WTC11 (cell line): Measurements from ENCODE around the gene COL18A1. TPM values are rescaled to one million over a fixed set of nuclear protein-coding genes. Genes with fewer than 3 reads are reported as not detected.

Experiments used
- ATAC-seq: fragments of 200-7000 bp; cut with Tn5 transposase; 2 replicates; pipeline ENCODE4 v1.10.0; 2021; ENCODE audit warnings: mild to moderate bottlenecking, moderate library complexity
- CTCF ChIA-PET: fragments of 300-600 bp; sonication (Branson Sonifier 250); formaldehyde crosslinking; loops from one replicate; lab custom pipeline; 2021; ENCODE audit warnings: antibody characterized with exemption; lab: Charles Lee
- POLR2A ChIA-PET: fragments of 350-600 bp; sonication (Branson Sonifier 250); formaldehyde crosslinking; loops from one replicate; lab custom pipeline; 2021; ENCODE audit warnings: antibody characterized with exemption; lab: Charles Lee
- DNase-seq: peaks from one replicate; pipeline ENCODE4 v3.0.0; 2021; ENCODE audit warnings: low spot score
- H3K27ac Mint-ChIP-seq: 2 replicates; pipeline ENCODE4 v1.8.0; 2021; ENCODE audit warnings: mixed read lengths
- H3K27me3 Mint-ChIP-seq: 2 replicates; pipeline ENCODE4 v1.8.0; 2021; ENCODE audit warnings: low read depth, mild to moderate bottlenecking, moderate library complexity, mixed read lengths
- H3K36me3 Mint-ChIP-seq: 2 replicates; pipeline ENCODE4 v1.8.0; 2021; ENCODE audit warnings: mixed read lengths
- H3K4me1 Mint-ChIP-seq: 2 replicates; pipeline ENCODE4 v1.8.0; 2022; ENCODE audit warnings: mixed read lengths
- H3K4me3 Mint-ChIP-seq: 2 replicates; pipeline ENCODE4 v1.8.0; 2021; ENCODE audit warnings: mild to moderate bottlenecking, moderate library complexity, mixed read lengths
- H3K9me3 Mint-ChIP-seq: 2 replicates; pipeline ENCODE4 v1.8.0; 2021; ENCODE audit warnings: mixed read lengths
- CBFB ChIP-seq: sonication (generic); formaldehyde crosslinking; IDR thresholded peaks from 2 replicates; pipeline ENCODE4 v1.8.1; 2022; ENCODE audit warnings: mild to moderate bottlenecking, low read depth, missing genetic modification reagents
- CREB1 ChIP-seq: sonication (generic); formaldehyde crosslinking; IDR thresholded peaks from 2 replicates; pipeline ENCODE4 v1.8.0; 2023; ENCODE audit warnings: mild to moderate bottlenecking, missing genetic modification reagents
- HMGA2 ChIP-seq: fragments of 250-450 bp; sonication (Bioruptor Pico); IDR thresholded peaks from 2 replicates; pipeline ENCODE4 v1.4.0; 2021; ENCODE audit warnings: mild to moderate bottlenecking, moderate library complexity
- JAZF1 ChIP-seq: fragments of 250-450 bp; sonication (Bioruptor Pico); IDR thresholded peaks from 2 replicates; pipeline ENCODE4 v1.9.0; 2021; ENCODE audit warnings: moderate library complexity, mild to moderate bottlenecking, inconsistent platforms
- JUN ChIP-seq: sonication (generic); formaldehyde crosslinking; IDR thresholded peaks from 2 replicates; pipeline ENCODE4 v1.8.0; 2023; ENCODE audit warnings: mild to moderate bottlenecking, missing genetic modification reagents
- KAT7 ChIP-seq: sonication (generic); formaldehyde crosslinking; IDR thresholded peaks from 2 replicates; pipeline ENCODE4 v1.8.1; 2023; ENCODE audit warnings: missing genetic modification reagents, mild to moderate bottlenecking, borderline replicate concordance
- NR1H2 ChIP-seq: sonication (generic); formaldehyde crosslinking; IDR thresholded peaks from 2 replicates; pipeline ENCODE4 v1.9.0; 2021; ENCODE audit warnings: mild to moderate bottlenecking, moderate library complexity, missing genetic modification reagents
- OVOL2 ChIP-seq: fragments of 250-450 bp; sonication (Bioruptor Pico); IDR thresholded peaks from 2 replicates; pipeline ENCODE4 v1.9.0; 2021; ENCODE audit warnings: mild to moderate bottlenecking, borderline replicate concordance
- SP1 ChIP-seq: sonication (generic); formaldehyde crosslinking; conservative IDR thresholded peaks from 2 replicates; pipeline ENCODE4 v1.8.1; 2022; ENCODE audit warnings: missing genetic modification reagents
- ZNF396 ChIP-seq: fragments of 250-450 bp; sonication (Bioruptor Pico); IDR thresholded peaks from 2 replicates; pipeline ENCODE4 v1.8.0; 2021; ENCODE audit warnings: mild to moderate bottlenecking, moderate library complexity, borderline replicate concordance
- total RNA-seq: library from RNA; stranded (reverse); gene quantifications from 3 replicates; pipeline ENCODE4 v1.2.3, GENCODE V29; 2021
- TF ChIP-seq, protein P1 (sequence below): fragments of 200-600 bp; IDR thresholded peaks from 2 replicates; pipeline ENCODE4 v1.8.0; 2022; ENCODE audit warnings: antibody characterized with exemption
- TF ChIP-seq, protein P2 (sequence below): sonication (generic); formaldehyde crosslinking; IDR thresholded peaks from 2 replicates; pipeline ENCODE4 v1.8.0; 2023; ENCODE audit warnings: mild to moderate bottlenecking, missing genetic modification reagents
- TF ChIP-seq, protein P3 (sequence below): sonication (generic); formaldehyde crosslinking; IDR thresholded peaks from 2 replicates; pipeline ENCODE4 v1.8.1; 2022; ENCODE audit warnings: low read depth, missing genetic modification reagents, borderline replicate concordance
- TF ChIP-seq, protein P4 (sequence below): sonication (generic); formaldehyde crosslinking; IDR thresholded peaks from 2 replicates; pipeline ENCODE4 v1.8.0; 2022; ENCODE audit warnings: mild to moderate bottlenecking, missing genetic modification reagents
- TF ChIP-seq, protein P5 (sequence below): fragments of 250-450 bp; sonication (Bioruptor Pico); IDR thresholded peaks from 2 replicates; pipeline ENCODE4 v2.1.2; 2022; ENCODE audit warnings: mild to moderate bottlenecking, moderate library complexity
- TF ChIP-seq, protein P6 (sequence below): sonication (generic); formaldehyde crosslinking; IDR thresholded peaks from 2 replicates; pipeline ENCODE4 v1.8.0; 2022; ENCODE audit warnings: mild to moderate bottlenecking, missing genetic modification reagents
- TF ChIP-seq, protein P7 (sequence below): sonication (generic); formaldehyde crosslinking; conservative IDR thresholded peaks from 2 replicates; pipeline ENCODE4 v1.8.1; 2023; ENCODE audit warnings: mild to moderate bottlenecking, low read depth, missing genetic modification reagents, moderate library complexity

The COL18A1 gene
- total RNA-seq, 1 experiment from 2014 or later, result 231 TPM

DNA sequence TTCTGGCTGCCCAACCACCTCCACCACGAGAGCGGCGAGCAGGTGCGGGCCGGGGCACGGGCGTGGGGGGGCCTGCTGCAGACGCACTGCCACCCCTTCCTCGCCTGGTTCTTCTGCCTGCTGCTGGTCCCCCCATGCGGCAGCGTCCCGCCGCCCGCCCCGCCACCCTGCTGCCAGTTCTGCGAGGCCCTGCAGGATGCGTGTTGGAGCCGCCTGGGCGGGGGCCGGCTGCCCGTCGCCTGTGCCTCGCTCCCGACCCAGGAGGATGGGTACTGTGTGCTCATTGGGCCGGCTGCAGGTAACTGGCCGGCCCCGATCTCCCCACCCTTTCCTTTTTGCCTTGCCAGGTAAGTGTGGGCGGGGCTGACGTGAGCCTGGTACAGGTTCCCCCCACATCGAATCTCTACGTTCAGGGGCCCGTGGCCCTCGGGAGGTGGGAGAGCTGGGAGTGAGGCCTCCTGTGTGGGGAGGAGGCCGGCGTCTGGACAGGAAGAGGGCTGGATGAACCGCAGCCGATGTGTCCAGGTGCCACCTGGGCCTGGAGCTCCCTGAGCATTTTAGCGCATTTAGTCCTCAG is 51.7 kb downstream of the COL18A1 start:
- ChIA-PET POLR2A (no interaction called here), CTCF (no interaction called here)
- H3K27ac Mint-ChIP-seq, result no peak overlapping the region
- peaks cover 18% of the 10 kb centered on the region for H3K9me3 Mint-ChIP-seq
- no peak for ATAC-seq
- no peak for DNase-seq
- no peak for TF ChIP-seq JUN
- no peak for TF ChIP-seq CREB1
- TF ChIP-seq, protein P1, sequence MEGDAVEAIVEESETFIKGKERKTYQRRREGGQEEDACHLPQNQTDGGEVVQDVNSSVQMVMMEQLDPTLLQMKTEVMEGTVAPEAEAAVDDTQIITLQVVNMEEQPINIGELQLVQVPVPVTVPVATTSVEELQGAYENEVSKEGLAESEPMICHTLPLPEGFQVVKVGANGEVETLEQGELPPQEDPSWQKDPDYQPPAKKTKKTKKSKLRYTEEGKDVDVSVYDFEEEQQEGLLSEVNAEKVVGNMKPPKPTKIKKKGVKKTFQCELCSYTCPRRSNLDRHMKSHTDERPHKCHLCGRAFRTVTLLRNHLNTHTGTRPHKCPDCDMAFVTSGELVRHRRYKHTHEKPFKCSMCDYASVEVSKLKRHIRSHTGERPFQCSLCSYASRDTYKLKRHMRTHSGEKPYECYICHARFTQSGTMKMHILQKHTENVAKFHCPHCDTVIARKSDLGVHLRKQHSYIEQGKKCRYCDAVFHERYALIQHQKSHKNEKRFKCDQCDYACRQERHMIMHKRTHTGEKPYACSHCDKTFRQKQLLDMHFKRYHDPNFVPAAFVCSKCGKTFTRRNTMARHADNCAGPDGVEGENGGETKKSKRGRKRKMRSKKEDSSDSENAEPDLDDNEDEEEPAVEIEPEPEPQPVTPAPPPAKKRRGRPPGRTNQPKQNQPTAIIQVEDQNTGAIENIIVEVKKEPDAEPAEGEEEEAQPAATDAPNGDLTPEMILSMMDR, result no peak
- TF ChIP-seq, protein P2, sequence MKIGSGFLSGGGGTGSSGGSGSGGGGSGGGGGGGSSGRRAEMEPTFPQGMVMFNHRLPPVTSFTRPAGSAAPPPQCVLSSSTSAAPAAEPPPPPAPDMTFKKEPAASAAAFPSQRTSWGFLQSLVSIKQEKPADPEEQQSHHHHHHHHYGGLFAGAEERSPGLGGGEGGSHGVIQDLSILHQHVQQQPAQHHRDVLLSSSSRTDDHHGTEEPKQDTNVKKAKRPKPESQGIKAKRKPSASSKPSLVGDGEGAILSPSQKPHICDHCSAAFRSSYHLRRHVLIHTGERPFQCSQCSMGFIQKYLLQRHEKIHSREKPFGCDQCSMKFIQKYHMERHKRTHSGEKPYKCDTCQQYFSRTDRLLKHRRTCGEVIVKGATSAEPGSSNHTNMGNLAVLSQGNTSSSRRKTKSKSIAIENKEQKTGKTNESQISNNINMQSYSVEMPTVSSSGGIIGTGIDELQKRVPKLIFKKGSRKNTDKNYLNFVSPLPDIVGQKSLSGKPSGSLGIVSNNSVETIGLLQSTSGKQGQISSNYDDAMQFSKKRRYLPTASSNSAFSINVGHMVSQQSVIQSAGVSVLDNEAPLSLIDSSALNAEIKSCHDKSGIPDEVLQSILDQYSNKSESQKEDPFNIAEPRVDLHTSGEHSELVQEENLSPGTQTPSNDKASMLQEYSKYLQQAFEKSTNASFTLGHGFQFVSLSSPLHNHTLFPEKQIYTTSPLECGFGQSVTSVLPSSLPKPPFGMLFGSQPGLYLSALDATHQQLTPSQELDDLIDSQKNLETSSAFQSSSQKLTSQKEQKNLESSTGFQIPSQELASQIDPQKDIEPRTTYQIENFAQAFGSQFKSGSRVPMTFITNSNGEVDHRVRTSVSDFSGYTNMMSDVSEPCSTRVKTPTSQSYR (CRISPR knock-in tag), result no peak
- no peak for TF ChIP-seq KAT7
- TF ChIP-seq, protein P3, sequence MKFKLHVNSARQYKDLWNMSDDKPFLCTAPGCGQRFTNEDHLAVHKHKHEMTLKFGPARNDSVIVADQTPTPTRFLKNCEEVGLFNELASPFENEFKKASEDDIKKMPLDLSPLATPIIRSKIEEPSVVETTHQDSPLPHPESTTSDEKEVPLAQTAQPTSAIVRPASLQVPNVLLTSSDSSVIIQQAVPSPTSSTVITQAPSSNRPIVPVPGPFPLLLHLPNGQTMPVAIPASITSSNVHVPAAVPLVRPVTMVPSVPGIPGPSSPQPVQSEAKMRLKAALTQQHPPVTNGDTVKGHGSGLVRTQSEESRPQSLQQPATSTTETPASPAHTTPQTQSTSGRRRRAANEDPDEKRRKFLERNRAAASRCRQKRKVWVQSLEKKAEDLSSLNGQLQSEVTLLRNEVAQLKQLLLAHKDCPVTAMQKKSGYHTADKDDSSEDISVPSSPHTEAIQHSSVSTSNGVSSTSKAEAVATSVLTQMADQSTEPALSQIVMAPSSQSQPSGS (CRISPR knock-in tag), result no peak
- TF ChIP-seq HMGA2 (CRISPR knock-in tag), result no peak
- no peak for TF ChIP-seq NR1H2
- no peak for TF ChIP-seq JAZF1
- no peak for TF ChIP-seq CBFB (CRISPR knock-in tag)
- TF ChIP-seq, protein P4, sequence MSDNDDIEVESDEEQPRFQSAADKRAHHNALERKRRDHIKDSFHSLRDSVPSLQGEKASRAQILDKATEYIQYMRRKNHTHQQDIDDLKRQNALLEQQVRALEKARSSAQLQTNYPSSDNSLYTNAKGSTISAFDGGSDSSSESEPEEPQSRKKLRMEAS, result no peak
- TF ChIP-seq, protein P5, sequence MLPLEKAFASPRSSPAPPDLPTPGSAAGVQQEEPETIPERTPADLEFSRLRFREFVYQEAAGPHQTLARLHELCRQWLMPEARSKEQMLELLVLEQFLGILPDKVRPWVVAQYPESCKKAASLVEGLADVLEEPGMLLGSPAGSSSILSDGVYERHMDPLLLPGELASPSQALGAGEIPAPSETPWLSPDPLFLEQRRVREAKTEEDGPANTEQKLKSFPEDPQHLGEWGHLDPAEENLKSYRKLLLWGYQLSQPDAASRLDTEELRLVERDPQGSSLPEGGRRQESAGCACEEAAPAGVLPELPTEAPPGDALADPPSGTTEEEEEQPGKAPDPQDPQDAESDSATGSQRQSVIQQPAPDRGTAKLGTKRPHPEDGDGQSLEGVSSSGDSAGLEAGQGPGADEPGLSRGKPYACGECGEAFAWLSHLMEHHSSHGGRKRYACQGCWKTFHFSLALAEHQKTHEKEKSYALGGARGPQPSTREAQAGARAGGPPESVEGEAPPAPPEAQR (CRISPR knock-in tag), result no peak
- TF ChIP-seq SP1, result no peak
- TF ChIP-seq, protein P6, sequence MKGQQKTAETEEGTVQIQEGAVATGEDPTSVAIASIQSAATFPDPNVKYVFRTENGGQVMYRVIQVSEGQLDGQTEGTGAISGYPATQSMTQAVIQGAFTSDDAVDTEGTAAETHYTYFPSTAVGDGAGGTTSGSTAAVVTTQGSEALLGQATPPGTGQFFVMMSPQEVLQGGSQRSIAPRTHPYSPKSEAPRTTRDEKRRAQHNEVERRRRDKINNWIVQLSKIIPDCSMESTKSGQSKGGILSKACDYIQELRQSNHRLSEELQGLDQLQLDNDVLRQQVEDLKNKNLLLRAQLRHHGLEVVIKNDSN (CRISPR knock-in tag), result no peak
- no peak for TF ChIP-seq ZNF396
- TF ChIP-seq, protein P7, sequence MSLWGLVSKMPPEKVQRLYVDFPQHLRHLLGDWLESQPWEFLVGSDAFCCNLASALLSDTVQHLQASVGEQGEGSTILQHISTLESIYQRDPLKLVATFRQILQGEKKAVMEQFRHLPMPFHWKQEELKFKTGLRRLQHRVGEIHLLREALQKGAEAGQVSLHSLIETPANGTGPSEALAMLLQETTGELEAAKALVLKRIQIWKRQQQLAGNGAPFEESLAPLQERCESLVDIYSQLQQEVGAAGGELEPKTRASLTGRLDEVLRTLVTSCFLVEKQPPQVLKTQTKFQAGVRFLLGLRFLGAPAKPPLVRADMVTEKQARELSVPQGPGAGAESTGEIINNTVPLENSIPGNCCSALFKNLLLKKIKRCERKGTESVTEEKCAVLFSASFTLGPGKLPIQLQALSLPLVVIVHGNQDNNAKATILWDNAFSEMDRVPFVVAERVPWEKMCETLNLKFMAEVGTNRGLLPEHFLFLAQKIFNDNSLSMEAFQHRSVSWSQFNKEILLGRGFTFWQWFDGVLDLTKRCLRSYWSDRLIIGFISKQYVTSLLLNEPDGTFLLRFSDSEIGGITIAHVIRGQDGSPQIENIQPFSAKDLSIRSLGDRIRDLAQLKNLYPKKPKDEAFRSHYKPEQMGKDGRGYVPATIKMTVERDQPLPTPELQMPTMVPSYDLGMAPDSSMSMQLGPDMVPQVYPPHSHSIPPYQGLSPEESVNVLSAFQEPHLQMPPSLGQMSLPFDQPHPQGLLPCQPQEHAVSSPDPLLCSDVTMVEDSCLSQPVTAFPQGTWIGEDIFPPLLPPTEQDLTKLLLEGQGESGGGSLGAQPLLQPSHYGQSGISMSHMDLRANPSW (CRISPR knock-in tag), result no peak
- TF ChIP-seq OVOL2, result no peak
- no peaks in the 10 kb centered on the region for H3K27me3 Mint-ChIP-seq
- H3K36me3 Mint-ChIP-seq, result peaks cover 22% of the 10 kb centered on the region
- H3K4me3 Mint-ChIP-seq, result no peak overlapping the region
- H3K4me1 Mint-ChIP-seq, result peaks cover 14% of the 10 kb centered on the region
